ENCODE measurements around the gene CXXC5.
A peak's percentile ranks its signal among the peaks of the same experiment; 100 is the strongest.
"Not testable (repeated sequence)": the region's sequence is repeated elsewhere in the genome, so short reads cannot be mapped to it uniquely, and the experiment has no call there.

Gene CXXC5

GRCh38 chr5:139648205-139649081 is at the start of gene CXXC5:
Gene CXXC5 (plus strand): TSS chr5:139648349. CDS start chr5:139680524, 32,175 bp downstream.
- DNase-seq (ENCODE audit: low spot score) = peak; percentile 86

DNA sequence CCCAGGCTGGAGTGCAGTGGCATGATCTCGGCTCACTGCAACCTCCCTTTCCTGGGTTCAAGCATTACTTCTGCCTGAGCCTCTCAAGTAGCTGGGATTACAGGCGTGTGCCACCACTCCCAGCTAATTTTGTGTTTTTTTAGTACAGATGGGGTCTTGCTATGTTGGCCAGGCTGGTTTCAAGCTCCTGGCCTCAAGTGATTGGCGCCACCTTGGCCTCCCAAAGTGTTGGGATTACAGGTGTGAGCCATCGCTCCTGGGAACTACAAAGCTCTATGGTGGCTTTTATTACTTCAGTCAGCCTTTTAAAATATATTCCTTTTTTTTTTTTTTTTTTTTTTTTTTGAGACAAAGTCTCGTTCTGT is 49.6 kb upstream of the CXXC5 start:
- DNase-seq (ENCODE audit: low spot score) = not testable (repeated sequence)

GRCh38 chr5:139600336-139600949 is 47.7 kb upstream of the CXXC5 start:
- no peak for DNase-seq (ENCODE audit: low spot score)

DNA sequence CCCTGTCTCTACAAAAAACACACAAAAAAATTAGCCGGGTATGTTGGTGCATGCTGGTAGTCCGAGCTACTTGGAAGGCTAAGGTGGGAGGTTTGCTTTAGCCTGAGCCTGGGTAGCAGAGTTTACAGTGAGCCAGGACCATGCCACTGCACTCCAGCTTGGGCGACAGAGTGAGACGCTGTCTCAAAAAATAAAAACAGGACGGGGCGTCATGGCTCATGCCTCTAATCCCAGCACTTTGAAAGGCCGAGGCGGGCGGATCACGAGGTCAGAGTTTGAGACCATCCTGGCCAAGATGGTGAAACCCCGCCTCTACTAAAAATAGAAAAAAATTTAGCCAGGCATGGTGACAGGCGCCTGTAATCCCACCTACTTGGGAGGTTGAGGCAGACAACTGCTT is 46.7 kb upstream of the CXXC5 start:
- DNase-seq (ENCODE audit: low spot score) = no peak

DNA sequence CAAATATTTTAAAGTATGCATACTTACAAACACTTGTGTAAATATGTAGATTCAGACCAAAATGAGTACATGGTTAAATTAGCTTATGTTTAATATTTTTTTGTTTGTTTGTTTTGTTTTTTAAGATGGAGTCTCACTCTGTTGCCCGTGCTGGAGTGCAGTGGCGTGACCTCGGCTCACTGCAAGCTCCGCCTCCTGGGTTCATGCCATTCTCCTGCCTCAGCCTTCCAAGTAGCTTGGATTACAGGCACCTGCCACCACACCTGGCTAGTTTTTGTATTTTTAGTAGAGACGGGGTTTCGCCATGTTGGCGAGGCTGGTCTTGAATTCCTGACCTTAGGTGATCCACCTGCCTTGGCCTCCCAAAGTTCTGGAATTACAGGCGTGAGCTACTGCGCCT is 46.2 kb upstream of the CXXC5 start:
- DNase-seq (ENCODE audit: low spot score) = not testable (repeated sequence)

GRCh38 chr5:139605887-139606286 is 42.3 kb upstream of the CXXC5 start:
- DNase-seq (ENCODE audit: low spot score) = no peak

DNA sequence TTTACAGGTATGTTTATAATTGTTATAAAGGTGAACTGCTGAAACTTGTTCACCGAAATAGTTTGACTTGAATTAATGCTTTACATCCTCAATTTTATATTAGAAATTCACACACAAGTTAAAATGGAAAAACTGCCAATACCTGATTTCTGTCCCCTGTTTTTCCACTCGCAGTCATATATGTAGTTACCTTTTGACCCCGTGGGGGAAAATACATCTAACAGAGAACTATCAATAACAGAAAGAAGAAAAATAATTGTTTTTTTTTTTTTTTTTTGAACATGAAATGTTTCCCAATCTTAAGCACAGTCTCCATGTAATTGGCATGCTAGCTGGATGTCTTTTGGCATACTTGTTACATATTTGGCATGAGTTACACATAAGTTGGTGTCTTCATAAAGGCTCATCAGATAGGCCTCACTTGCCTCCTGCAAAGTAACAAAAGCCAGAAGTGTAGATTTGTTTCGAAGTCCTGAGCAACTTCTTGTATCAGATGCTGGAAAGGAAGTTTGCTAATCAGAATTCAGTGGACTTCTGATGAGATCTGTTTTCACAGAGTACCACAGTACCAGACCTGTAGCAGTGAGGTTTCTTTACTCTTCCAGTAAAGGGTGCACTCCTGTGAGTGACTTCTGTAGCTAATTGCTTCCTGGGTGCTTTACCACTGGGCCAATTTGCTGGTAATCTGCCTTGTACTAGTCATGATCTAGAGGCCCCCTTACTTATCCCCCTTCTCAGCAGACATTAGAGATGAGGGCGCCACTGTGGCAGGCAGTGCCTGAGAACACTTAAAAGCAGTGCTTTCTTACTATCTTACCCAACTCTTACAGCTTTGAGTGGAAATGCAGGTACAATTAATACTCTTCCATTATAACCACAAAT is 36.2 kb upstream of the CXXC5 start:
- no peak for DNase-seq (ENCODE audit: low spot score)

GRCh38 chr5:139619861-139620260 is 28.3 kb upstream of the CXXC5 start:
- no peak for DNase-seq (ENCODE audit: low spot score)

DNA sequence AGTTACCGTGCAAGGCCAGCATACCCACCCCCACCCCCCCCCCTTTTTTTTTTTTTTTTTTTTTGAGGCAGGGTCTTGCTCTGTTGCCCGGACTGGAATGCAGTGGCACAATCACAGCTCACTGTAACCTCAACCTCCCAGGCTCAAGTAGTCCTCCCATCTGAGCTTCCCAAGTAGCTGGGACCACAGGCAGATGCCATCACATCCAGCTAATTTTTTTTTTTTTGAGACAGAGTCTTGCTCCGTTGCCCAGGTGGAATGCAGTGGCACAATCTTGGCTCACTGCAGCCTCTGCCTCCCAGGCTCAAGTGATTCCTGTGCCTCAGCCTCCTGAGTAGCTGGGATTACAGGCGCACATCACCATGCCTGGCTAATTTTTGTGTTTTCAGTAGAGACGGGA is 22.8 kb upstream of the CXXC5 start:
- DNase-seq (ENCODE audit: low spot score) = not testable (repeated sequence)

- DNase-seq (ENCODE audit: low spot score) = no peak
These were observed 17.3 kb upstream of the CXXC5 start for GRCh38 chr5:139630855-139631254.

- DNase-seq (ENCODE audit: low spot score) = peak; percentile 21
These were observed 16.5 kb upstream of the CXXC5 start for GRCh38 chr5:139631520-139632165.

GRCh38 chr5:139633295-139634027 is 14.7 kb upstream of the CXXC5 start:
- peak; percentile 92 for DNase-seq (ENCODE audit: low spot score)

DNA sequence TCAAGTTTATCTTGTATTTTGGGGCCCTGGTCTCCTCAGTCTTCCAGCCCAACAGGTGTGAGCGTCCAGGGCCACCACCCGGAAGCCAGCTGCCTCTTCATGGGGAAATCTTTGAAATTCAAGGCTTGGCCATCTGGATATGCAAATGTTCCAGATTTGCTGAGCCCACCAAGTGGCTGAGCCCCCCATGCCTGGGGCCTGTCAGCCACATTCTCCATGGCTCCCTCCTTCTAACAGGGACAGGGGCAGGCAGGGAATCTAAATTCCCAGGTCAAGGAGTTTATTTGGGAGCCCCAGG is 14.2 kb upstream of the CXXC5 start:
- DNase-seq (ENCODE audit: low spot score) = no peak

DNA sequence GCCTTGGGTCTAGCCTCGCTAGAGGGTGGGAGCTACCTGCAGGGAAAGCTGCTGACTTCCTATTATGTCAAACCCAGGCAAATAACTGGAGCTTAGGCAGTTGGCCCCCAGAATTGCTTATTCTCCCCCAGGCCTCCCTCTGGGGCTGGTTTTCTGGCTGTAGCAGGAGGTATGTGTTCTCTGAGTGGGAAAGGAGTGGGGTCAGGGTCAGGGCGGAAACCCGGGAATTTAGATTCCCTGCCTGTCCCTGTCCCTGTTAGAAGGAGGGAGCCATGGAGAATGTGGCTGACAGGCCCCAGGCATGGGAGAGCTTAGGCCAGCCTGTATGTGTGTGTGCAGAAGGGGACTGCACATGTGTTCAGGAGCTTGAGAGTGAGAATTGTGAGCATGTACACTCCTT is 13.6 kb upstream of the CXXC5 start:
- DNase-seq (ENCODE audit: low spot score) = peak; percentile 16

DNA sequence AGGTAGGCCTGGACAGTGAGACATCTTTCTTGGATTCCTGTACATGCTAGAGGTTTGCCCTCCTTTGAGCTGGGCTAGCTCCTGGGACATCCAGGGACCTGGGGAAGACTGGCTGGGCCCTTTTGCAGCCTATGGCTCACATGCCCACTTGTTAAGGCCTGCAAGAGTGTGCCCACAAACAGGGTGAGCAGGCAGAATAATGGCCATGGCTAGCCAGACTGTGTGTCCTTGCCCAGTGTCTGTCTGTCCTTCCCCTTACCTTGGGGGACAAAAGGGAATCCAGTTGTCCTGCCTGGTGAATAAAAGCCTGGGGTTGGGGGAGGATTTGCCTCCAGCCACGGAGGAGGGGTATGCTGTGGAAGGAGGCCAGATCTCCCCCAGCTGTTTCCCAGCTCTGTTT is 13.0 kb upstream of the CXXC5 start:
- DNase-seq (ENCODE audit: low spot score) = peak; percentile 11

GRCh38 chr5:139635606-139636206 is 12.4 kb upstream of the CXXC5 start:
- DNase-seq (ENCODE audit: low spot score) = peak; percentile 88

GRCh38 chr5:139636207-139636792 is 11.8 kb upstream of the CXXC5 start:
- DNase-seq (ENCODE audit: low spot score) = peak; percentile 17

GRCh38 chr5:139636975-139637408 is 11.2 kb upstream of the CXXC5 start:
- DNase-seq (ENCODE audit: low spot score) = peak; percentile 25

DNA sequence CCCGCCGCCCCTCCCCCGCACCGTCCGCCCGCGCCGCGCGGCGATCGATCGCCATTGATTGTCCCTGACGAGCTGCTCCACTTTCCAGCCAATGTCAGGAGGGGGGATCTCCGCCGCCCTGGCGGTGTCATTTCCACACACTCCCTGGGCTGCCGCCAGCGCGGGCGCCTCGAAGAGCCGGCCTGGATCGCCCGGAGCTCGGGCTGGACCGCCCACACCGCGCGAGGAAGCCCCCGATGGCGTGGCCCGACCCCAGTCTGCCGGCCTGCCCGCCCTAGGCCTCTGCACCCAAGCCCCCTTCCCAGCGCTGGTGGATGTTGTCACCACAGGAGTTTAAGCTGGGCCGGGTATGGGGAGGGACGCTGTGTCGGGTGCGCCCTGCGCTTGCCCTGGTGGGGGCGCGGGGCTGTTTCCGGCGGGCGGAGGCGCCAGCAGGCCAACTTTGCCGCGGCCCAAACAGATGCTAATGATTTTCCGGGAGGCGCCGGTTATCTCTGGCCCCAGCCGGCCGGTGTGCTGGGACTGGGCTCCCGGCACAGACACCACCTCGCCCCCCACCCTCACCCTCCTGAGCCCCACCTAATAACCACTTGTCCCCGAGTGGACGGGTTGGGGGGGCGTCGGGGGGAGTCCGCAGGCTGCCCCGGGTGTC is 10.6 kb upstream of the CXXC5 start:
- DNase-seq (ENCODE audit: low spot score) = peak; percentile 73

DNA sequence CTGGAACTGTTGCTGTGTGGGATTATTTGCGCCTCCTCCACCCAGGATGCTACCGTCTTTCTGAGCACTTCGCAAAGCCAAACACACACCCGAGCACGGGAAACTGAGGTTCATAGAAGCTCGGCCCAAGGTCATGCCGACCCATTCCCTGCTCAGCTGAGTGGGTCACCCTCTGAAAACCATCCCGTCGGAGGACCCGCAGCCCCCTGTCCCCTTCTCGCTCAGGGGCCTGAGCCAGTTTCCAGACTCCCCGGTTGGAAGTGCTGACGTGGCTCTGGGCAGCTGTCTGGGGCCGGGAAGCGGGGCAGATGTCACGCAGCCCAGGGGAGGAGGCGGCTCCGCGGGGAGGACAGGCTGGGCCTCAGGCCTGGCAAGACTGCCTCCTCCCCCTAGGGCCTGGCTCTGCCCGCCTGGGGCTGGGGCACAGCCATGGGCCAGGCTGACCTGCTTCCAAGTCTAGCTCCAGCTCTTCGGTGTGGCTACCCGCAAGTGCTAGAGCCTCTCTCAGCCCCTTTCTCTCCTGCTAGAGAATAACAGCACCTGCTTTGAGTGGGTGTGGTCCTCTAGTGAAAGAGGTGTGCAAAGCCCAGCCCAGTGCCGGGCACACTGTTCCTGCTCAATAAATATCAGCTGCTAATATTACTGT is 9.9 kb upstream of the CXXC5 start:
- DNase-seq (ENCODE audit: low spot score) = peak; percentile 77
